ENCODE data around the gene ISG20. TPM values are rescaled to one million over a fixed set of nuclear protein-coding genes. Genes with fewer than 3 reads are reported as not detected.

Gene ISG20
- total RNA-seq, 1 experiment from 2014 or later, result 9.7 TPM

DNA sequence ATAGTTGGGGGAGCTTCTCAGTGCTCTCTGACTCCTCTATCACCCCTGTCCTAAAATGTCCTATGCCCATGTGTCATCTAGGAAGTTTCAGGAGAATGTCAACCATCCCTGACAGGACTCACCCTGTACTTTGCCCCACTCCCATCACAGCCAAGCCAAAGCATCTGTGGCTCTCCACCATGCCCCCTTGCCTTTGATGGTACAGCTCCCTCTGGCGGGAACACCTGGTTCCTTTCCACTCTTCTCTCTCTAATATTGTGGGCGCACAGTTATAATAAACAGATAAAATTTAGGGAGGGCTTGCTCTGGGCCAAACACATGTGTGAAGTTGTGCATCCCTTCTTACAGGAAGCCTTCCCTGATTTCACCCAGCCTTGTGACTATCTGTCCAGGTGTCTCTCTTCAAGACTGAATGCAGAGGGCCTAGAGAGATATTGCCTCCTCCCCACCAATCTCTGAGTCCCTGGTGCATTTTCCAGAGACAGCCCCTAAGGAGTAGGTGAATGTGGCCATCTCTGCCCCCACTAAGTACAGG is 62.8 kb downstream of the ISG20 start:
- DNase-seq (ENCODE audit: unreplicated experiment), result peak; percentile 54
- intact Hi-C loops (cut with micrococcal nuclease), result loop anchor here (1.0 kb wide), 1 partner anchor 44 kb away; no protein-coding TSS in a partner anchor
- no peaks in the 10 kb centered on the region for H3K27me3 Mint-ChIP-seq (ENCODE audit: insufficient read depth, unreplicated experiment)

DNA sequence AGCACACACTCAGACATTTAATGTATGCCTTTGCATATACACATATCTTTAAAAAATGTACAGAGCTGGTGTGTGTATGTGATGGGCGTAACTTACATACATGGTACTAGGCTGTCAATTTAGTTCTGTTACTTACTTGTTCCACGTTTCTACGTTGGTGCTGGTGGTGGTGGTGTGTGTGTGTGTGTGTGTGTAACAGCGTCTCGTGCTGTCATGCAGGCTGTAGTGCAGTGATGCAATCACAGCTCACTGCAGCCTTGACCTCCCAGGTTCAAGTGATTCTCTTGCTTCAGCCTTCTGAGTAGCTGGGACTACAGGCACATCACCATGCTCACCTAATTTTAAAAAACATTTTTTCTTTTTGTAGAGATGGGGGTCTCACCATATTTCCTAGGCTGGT is 64.2 kb downstream of the ISG20 start:
- H3K27ac Mint-ChIP-seq (ENCODE audit: low read depth, unreplicated experiment), result no peak overlapping the region
- BruUV-seq (replicated peaks), result no TSS peak
- CTCF ChIA-PET, result interaction anchor here (0.7 to 1.2 kb wide), 2 partner anchors 39 to 46 kb away, joined by 3 to 4 read pairs; no protein-coding TSS in a partner anchor

More for the DNA sequence above, 62.8 kb downstream of the ISG20 start:
- H3K9me3 Mint-ChIP-seq (ENCODE audit: unreplicated experiment), result no peaks in the 10 kb centered on the region
- no peak overlapping the region for H3K4me3 Mint-ChIP-seq (ENCODE audit: unreplicated experiment)
- TF ChIP-seq, protein P1, sequence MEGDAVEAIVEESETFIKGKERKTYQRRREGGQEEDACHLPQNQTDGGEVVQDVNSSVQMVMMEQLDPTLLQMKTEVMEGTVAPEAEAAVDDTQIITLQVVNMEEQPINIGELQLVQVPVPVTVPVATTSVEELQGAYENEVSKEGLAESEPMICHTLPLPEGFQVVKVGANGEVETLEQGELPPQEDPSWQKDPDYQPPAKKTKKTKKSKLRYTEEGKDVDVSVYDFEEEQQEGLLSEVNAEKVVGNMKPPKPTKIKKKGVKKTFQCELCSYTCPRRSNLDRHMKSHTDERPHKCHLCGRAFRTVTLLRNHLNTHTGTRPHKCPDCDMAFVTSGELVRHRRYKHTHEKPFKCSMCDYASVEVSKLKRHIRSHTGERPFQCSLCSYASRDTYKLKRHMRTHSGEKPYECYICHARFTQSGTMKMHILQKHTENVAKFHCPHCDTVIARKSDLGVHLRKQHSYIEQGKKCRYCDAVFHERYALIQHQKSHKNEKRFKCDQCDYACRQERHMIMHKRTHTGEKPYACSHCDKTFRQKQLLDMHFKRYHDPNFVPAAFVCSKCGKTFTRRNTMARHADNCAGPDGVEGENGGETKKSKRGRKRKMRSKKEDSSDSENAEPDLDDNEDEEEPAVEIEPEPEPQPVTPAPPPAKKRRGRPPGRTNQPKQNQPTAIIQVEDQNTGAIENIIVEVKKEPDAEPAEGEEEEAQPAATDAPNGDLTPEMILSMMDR (IDR thresholded peaks at IDR 0.05; ENCODE audit: unreplicated experiment), result peak; percentile 31
- no peaks in the 10 kb centered on the region for H3K36me3 Mint-ChIP-seq (ENCODE audit: insufficient read depth, unreplicated experiment)
- POLR2A ChIA-PET, result no interaction called here
- no peaks in the 10 kb centered on the region for H3K4me1 Mint-ChIP-seq (ENCODE audit: insufficient read depth, unreplicated experiment)
- H3K27ac Mint-ChIP-seq (ENCODE audit: low read depth, unreplicated experiment), result no peak overlapping the region
- no TSS peak for BruUV-seq (replicated peaks)
- CTCF ChIA-PET, result interaction anchor here (0.6 to 1.6 kb wide), 3 partner anchors 43 to 356 kb away, joined by 3 to 8 read pairs (median 3); no protein-coding TSS in a partner anchor

DNA sequence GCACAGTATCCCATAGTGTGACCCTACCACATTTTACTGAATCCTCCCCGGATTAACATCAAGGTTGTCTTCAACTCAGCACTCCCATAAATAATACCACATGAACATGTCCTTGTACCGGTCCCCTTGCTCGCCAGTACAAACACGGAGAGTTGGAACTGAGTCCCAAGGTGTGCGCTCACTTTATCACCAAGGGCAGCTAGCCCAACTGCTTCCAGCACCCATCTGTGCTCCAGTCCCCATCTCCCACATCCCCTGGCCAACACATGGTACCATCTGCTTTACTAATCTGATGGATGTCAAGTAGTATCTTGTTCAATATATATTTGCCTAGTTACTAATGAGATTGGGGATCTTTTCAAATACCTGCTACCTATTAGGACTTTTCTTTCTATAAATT is 64.7 kb downstream of the ISG20 start:
- H3K27me3 Mint-ChIP-seq (ENCODE audit: insufficient read depth, unreplicated experiment), result no peaks in the 10 kb centered on the region
- no peak for DNase-seq (ENCODE audit: unreplicated experiment)
- BruUV-seq (replicated peaks), result no TSS peak
- no peak overlapping the region for H3K27ac Mint-ChIP-seq (ENCODE audit: low read depth, unreplicated experiment)
- intact Hi-C loops (cut with micrococcal nuclease), result no loop called here
- H3K4me1 Mint-ChIP-seq (ENCODE audit: insufficient read depth, unreplicated experiment), result no peaks in the 10 kb centered on the region
- H3K4me3 Mint-ChIP-seq (ENCODE audit: unreplicated experiment), result no peak overlapping the region
- H3K9me3 Mint-ChIP-seq (ENCODE audit: unreplicated experiment), result no peaks in the 10 kb centered on the region
- TF ChIP-seq, protein P1 (IDR thresholded peaks at IDR 0.05; ENCODE audit: unreplicated experiment), result no peak
- ChIA-PET CTCF (interaction anchor here (1.2 kb wide), 1 partner anchor 46 kb away, joined by 4 read pairs; no protein-coding TSS in a partner anchor), POLR2A (interaction anchor here (0.6 kb wide), 1 partner anchor 111 kb away, joined by 3 read pairs; no protein-coding TSS in a partner anchor)
- H3K36me3 Mint-ChIP-seq (ENCODE audit: insufficient read depth, unreplicated experiment), result no peaks in the 10 kb centered on the region

More for the DNA sequence above, 64.2 kb downstream of the ISG20 start:
- POLR2A ChIA-PET, result no interaction called here
- Mint-ChIP-seq H3K4me3 (ENCODE audit: unreplicated experiment) (no peak overlapping the region), H3K36me3 (ENCODE audit: insufficient read depth, unreplicated experiment) (no peaks in the 10 kb centered on the region), H3K9me3 (ENCODE audit: unreplicated experiment) (no peaks in the 10 kb centered on the region), H3K4me1 (ENCODE audit: insufficient read depth, unreplicated experiment) (no peaks in the 10 kb centered on the region), H3K27me3 (ENCODE audit: insufficient read depth, unreplicated experiment) (no peaks in the 10 kb centered on the region)
- TF ChIP-seq, protein P1 (IDR thresholded peaks at IDR 0.05; ENCODE audit: unreplicated experiment), result no peak
- no peak for DNase-seq (ENCODE audit: unreplicated experiment)
- intact Hi-C loops (cut with micrococcal nuclease), result no loop called here

DNA sequence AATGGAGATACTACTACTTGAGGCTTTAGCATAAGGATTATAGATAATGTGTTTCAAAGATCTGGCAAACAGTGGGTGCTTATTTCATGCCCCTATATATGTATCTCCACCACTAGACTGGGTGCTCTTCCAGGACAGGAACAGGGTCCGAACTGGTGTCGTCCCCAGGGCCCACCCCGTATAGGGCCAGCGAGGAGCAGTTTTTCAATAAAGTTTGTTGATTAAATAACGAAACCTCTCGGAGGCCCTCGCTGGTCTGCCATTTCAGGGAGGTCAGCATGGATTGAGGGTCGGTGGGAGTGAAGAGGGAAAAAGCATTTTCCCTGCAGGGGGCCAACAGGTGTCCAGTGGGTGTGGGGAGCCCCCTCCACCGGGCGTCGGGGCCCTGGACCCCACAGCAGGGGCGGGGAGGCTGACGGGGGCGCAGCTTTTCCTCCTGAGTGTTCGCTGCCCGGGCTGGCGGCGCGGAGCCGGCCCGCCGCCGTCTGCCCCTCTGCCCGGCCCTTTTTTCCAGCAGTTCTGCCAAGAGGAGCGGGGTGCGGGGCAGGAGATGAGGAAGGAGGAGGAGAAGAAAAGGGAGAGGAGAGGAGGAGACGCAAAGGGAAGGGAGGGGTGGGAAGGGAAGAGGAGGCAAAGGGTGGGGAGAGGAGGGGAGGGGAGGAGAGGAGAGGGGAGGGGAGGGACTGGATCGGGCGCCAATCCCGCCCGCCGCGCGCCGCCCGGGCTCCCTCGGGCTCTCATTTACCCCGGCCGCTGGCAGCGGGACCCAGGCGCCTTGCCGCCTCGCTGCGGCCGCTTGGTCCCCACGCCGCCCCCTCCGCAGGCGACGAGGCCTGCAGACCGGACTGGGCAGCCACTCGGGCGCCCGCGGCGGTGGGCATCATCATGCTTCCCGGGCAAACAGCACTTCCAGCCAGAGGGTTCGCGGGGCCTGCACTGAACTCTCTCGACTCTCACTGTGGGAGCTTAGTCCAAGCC is 66.3 kb downstream of the ISG20 start:
- no peak overlapping the region for H3K4me3 Mint-ChIP-seq (ENCODE audit: unreplicated experiment)
- ChIA-PET CTCF (interaction anchor here (0.6 kb wide), 1 partner anchor 1673 kb away, joined by 3 read pairs; no protein-coding TSS in a partner anchor), POLR2A (no interaction called here)
- no peaks in the 10 kb centered on the region for H3K27me3 Mint-ChIP-seq (ENCODE audit: insufficient read depth, unreplicated experiment)
- TF ChIP-seq, protein P1 (IDR thresholded peaks at IDR 0.05; ENCODE audit: unreplicated experiment), result no peak
- H3K27ac Mint-ChIP-seq (ENCODE audit: low read depth, unreplicated experiment), result no peak overlapping the region
- intact Hi-C loops (cut with micrococcal nuclease), result no loop called here
- no peak for DNase-seq (ENCODE audit: unreplicated experiment)
- no TSS peak for BruUV-seq (replicated peaks)
- H3K36me3 Mint-ChIP-seq (ENCODE audit: insufficient read depth, unreplicated experiment), result no peaks in the 10 kb centered on the region
- H3K4me1 Mint-ChIP-seq (ENCODE audit: insufficient read depth, unreplicated experiment), result no peaks in the 10 kb centered on the region
- no peaks in the 10 kb centered on the region for H3K9me3 Mint-ChIP-seq (ENCODE audit: unreplicated experiment)

Data from MCF 10A (cell line).